Measurements from ENCODE around the gene AOX1. TPM values are rescaled to one million over a fixed set of nuclear protein-coding genes. Genes with fewer than 3 reads are reported as not detected.

AOX1 gene
- total and polyA plus RNA-seq, 9 of the 15 experiments (the other 6 are each of a cell fraction or from before 2014, with no cell fraction given) = 0.10 to 0.55 (median 0.20) TPM; not detected in 6

GRCh38 chr2:200708943-200709342 is 123.1 kb downstream of the AOX1 start:
- POLR2A ChIA-PET = no interaction called here
- Histone ChIP-seq H3K27me3 (ENCODE audit: control insufficient read depth in 2 of 2, insufficient read depth in 2 of 2, low read length in 2 of 2) (no peaks in the 10 kb centered on the region; a peak in 1 of 5 replicates), H3K9me3 (replicated peaks; ENCODE audit: control insufficient read depth, insufficient read depth, low read depth, low read length) (no peaks in the 10 kb centered on the region), H3K79me2 (ENCODE audit: control insufficient read depth, insufficient read depth, low read length) (no peaks in the 10 kb centered on the region), H3K9me1 (ENCODE audit: control insufficient read depth, insufficient read depth, low read length) (no peaks in the 10 kb centered on the region), H3K4me3 (no peak overlapping the region), H2AFZ (ENCODE audit: low read depth, low read length) (no peak overlapping the region), H3K27ac (ENCODE audit: extremely low read depth, low read depth, low read length) (no peak overlapping the region), H3K4me2 (ENCODE audit: insufficient read depth, low read length) (no peak overlapping the region), H3K9ac (ENCODE audit: insufficient read depth in 1 of 2, low read depth in 2 of 2, low read length in 2 of 2) (no peak overlapping the region), H4K20me1 (replicated peaks; ENCODE audit: control insufficient read depth, insufficient read depth, low read length) (no peaks in the 10 kb centered on the region), H3K4me1 (replicated peaks in 1 of 2; ENCODE audit: control insufficient read depth in 2 of 2, insufficient read depth in 2 of 2, low read length in 2 of 2) (peaks cover 4 to 7% of the 10 kb centered on the region in 2 experiments; a peak in 2 of 5 replicates), H3K36me3 (ENCODE audit: control insufficient read depth, insufficient read depth, low read length) (no peaks in the 10 kb centered on the region)
- no peak for DNase-seq (ENCODE audit: extremely low read depth in 1 of 4, low spot score in 3 of 4)
- BruUV-seq (replicated peaks) = no TSS peak
- in situ Hi-C loops (cut with MboI) (loop anchor here (10.0 to 25.0 kb wide), 2 partner anchors 224 to 478 kb away; partner anchors contain the start of gene CASP10), intact Hi-C loops (cut with micrococcal nuclease) (loop anchor here (10.0 kb wide), 1 partner anchor 1004 kb away; no protein-coding TSS in a partner anchor)
- CTCF ChIA-PET (ENCODE audit: low intra/inter-chr PET ratio) = no interaction called here
- TF ChIP-seq TGIF2 (CRISPR knock-in tag; IDR thresholded peaks at IDR 0.05) (no peak), ARHGAP35 (IDR thresholded peaks at IDR 0.05; ENCODE audit: partially characterized antibody) (no peak), ARID3B (CRISPR knock-in tag; IDR thresholded peaks at IDR 0.05; ENCODE audit: borderline replicate concordance) (no peak), GMEB1 (CRISPR knock-in tag; IDR thresholded peaks at IDR 0.05) (no peak)
- FAIRE-seq = no peak
- no peak for ATAC-seq
- 0% methylated on average over 1 of the region's 1 CpG for WGBS (ENCODE audit: insufficient coverage, low coverage, missing lambda C conversion rate)

All from K562 (cell line).